PC-3 (cell line): ENCODE results near the gene ITM2C. TPM values are rescaled to one million over a fixed set of nuclear protein-coding genes. Genes with fewer than 3 reads are reported as not detected.

Source experiments
- ATAC-seq: fragments of 200-7000 bp; cut with Tn5 transposase; 2 replicates; pipeline ENCODE4 v1.9.1; 2020; ENCODE audit warnings: mild to moderate bottlenecking, moderate library complexity
- BruUV-seq: library from RNA; stranded (reverse); fragments of 400-500 nt; replicated peaks from 2 replicates; lab custom pipeline; 2021; lab: Mats Ljungman, UMichigan
- CTCF ChIA-PET: fragments of 300-600 bp; sonication (Branson Sonifier 250); formaldehyde crosslinking; loops from one replicate; lab custom pipeline; 2022; ENCODE audit warnings: antibody characterized with exemption; lab: Charles Lee
- POLR2A ChIA-PET: fragments of 300-600 bp; sonication (Branson Sonifier 250); formaldehyde crosslinking; loops from one replicate; lab custom pipeline; 2022; ENCODE audit warnings: antibody characterized with exemption; ENCODE audit not compliant: unreplicated experiment; lab: Charles Lee
- DNase-seq: peaks from one replicate; pipeline ENCODE4 v3.0.0-alpha.2; 2015
- H2AFZ ChIP-seq: fragments of 300-600 bp; sonication (generic); 2 replicates; pipeline ENCODE4 v1.6.0; 2016; ENCODE audit warnings: antibody characterized with exemption, low read length
- H3F3A ChIP-seq: fragments of 300-600 bp; sonication (generic); one replicate; pipeline ENCODE4 v1.6.0; 2017; ENCODE audit warnings: antibody characterized with exemption, low read length, control low read depth, mild to moderate bottlenecking; ENCODE audit not compliant: unreplicated experiment
- H3K27ac ChIP-seq: fragments of 300-600 bp; sonication (generic); 2 replicates; pipeline ENCODE4 v1.5.1; 2016; ENCODE audit warnings: mild to moderate bottlenecking, low read length
- H3K27me3 ChIP-seq: fragments of 300-600 bp; sonication (generic); 2 replicates; pipeline ENCODE4 v1.6.1; 2016; ENCODE audit warnings: low read length, mixed read lengths
- H3K36me3 ChIP-seq: fragments of 300-600 bp; sonication (generic); 2 replicates; pipeline ENCODE4 v1.6.1; 2016; ENCODE audit warnings: low read depth, mixed run types, low read length, mixed read lengths
- H3K4me1 ChIP-seq: fragments of 300-600 bp; sonication (generic); 2 replicates; pipeline ENCODE4 v1.5.1; 2016; ENCODE audit warnings: low read length; ENCODE audit not compliant: insufficient read depth
- H3K4me2 ChIP-seq: fragments of 300-600 bp; sonication (generic); 2 replicates; pipeline ENCODE4 v1.6.0; 2016; ENCODE audit warnings: low read length
- H3K4me3 ChIP-seq: fragments of 300-600 bp; sonication (generic); 2 replicates; pipeline ENCODE4 v1.5.1; 2016; ENCODE audit warnings: mild to moderate bottlenecking, low read length, mixed read lengths
- H3K79me2 ChIP-seq: fragments of 300-600 bp; sonication (generic); 2 replicates; pipeline ENCODE4 v1.6.1; 2017; ENCODE audit warnings: low read length, mixed read lengths
- H3K9ac ChIP-seq: fragments of 300-600 bp; sonication (generic); 2 replicates; pipeline ENCODE4 v1.6.0; 2016; ENCODE audit warnings: mild to moderate bottlenecking, low read length
- H3K9me2 ChIP-seq: fragments of 300-600 bp; sonication (generic); replicated peaks from 2 replicates; pipeline ENCODE4 v1.6.1; 2016; ENCODE audit warnings: mixed run types, low read length, mixed read lengths
- H3K9me3 ChIP-seq: fragments of 300-600 bp; sonication (generic); 2 replicates; pipeline ENCODE4 v1.6.1; 2016; ENCODE audit warnings: low read length, mixed read lengths
- H4K20me1 ChIP-seq: fragments of 300-600 bp; sonication (generic); 2 replicates; pipeline ENCODE4 v1.6.1; 2016; ENCODE audit warnings: low read length, mixed read lengths
- CTCF ChIP-seq: fragments of 300-600 bp; sonication (generic); conservative IDR thresholded peaks from 2 replicates; pipeline ENCODE4 v1.5.1; 2017; ENCODE audit warnings: antibody characterized with exemption, low read depth, mild to moderate bottlenecking, low read length
- EZH2 ChIP-seq: fragments of 300-600 bp; sonication (generic); IDR thresholded peaks from one replicate; pipeline ENCODE4 v1.6.1; 2017; ENCODE audit warnings: antibody characterized with exemption, mild to moderate bottlenecking, low read length; ENCODE audit not compliant: unreplicated experiment
- EZH2phosphoT487 ChIP-seq: fragments of 300-600 bp; sonication (generic); IDR thresholded peaks from 2 replicates; pipeline ENCODE4 v1.6.1; 2018; ENCODE audit warnings: mild to moderate bottlenecking, antibody characterized with exemption, low read length, borderline replicate concordance
- intact Hi-C: fragments of 100-400 bp; cut with micrococcal nuclease; formaldehyde crosslinking; loops from 2 replicates; pipeline ENCODE4 v1.9.0; 2023
- total RNA-seq: library from RNA; depleted of rRNA; stranded (reverse); fragments of >200 nt; gene quantifications from 2 replicates; pipeline ENCODE4 v1.2.3, GENCODE V29; 2014

ITM2C gene
- total RNA-seq, 1 experiment from 2014 or later, result 111 TPM

GRCh38 chr2:230875347-230876315 lies 10.9 kb downstream of the ITM2C start:
- H3K4me3 ChIP-seq, result no peak overlapping the region
- TF ChIP-seq EZH2 (no peak), CTCF (no peak), EZH2phosphoT487 (no peak)
- no peaks in the 10 kb centered on the region for H3K9me3 ChIP-seq
- no peaks in the 10 kb centered on the region for H3F3A ChIP-seq
- ChIA-PET POLR2A (no interaction called here), CTCF (no interaction called here)
- no peaks in the 10 kb centered on the region for H3K79me2 ChIP-seq
- H3K27me3 ChIP-seq, result no peaks in the 10 kb centered on the region
- no TSS peak for BruUV-seq
- H3K4me2 ChIP-seq, result no peak overlapping the region
- intact Hi-C loops, result no loop called here
- no peaks in the 10 kb centered on the region for H3K4me1 ChIP-seq
- ATAC-seq, result no peak
- H2AFZ ChIP-seq, result no peak overlapping the region
- H3K27ac ChIP-seq, result no peak overlapping the region
- no peaks in the 10 kb centered on the region for H3K9me2 ChIP-seq
- no peaks in the 10 kb centered on the region for H3K36me3 ChIP-seq
- H3K9ac ChIP-seq, result no peak overlapping the region
- no peak for DNase-seq
- no peaks in the 10 kb centered on the region for H4K20me1 ChIP-seq

GRCh38 chr2:230877116-230877758 lies 12.5 kb downstream of the ITM2C start:
- Histone ChIP-seq H3K27ac (no peak overlapping the region), H3K27me3 (no peaks in the 10 kb centered on the region), H3K9ac (no peak overlapping the region), H3K36me3 (no peaks in the 10 kb centered on the region), H3K4me3 (no peak overlapping the region), H3K4me2 (no peak overlapping the region), H3K4me1 (no peaks in the 10 kb centered on the region), H3K79me2 (no peaks in the 10 kb centered on the region), H3F3A (no peaks in the 10 kb centered on the region), H3K9me2 (no peaks in the 10 kb centered on the region), H2AFZ (no peak overlapping the region), H4K20me1 (no peaks in the 10 kb centered on the region), H3K9me3 (no peaks in the 10 kb centered on the region)
- intact Hi-C loops, result no loop called here
- ChIA-PET POLR2A (no interaction called here), CTCF (no interaction called here)
- no peak for ATAC-seq
- BruUV-seq, result no TSS peak
- TF ChIP-seq EZH2, result no peak
- no peak for TF ChIP-seq CTCF
- no peak for TF ChIP-seq EZH2phosphoT487
- no peak for DNase-seq
